ENCODE data around the gene RADX. TPM values are rescaled to one million over a fixed set of nuclear protein-coding genes. Genes with fewer than 3 reads are reported as not detected.

The RADX gene
- total RNA-seq, 1 donor from 2014 or later = not detected

- no peaks in the 10 kb centered on the region for H3K4me1 ChIP-seq
- peak overlapping the region; percentile 36 to 58 for H3K4me3 ChIP-seq
- no peaks in the 10 kb centered on the region for H3K9me3 ChIP-seq
- H3K27ac ChIP-seq = no peak overlapping the region
- no peak for TF ChIP-seq CTCF (IDR thresholded peaks at IDR 0.05)
- H3K27me3 ChIP-seq = peaks cover 6% of the 10 kb centered on the region
- no peaks in the 10 kb centered on the region for H3K36me3 ChIP-seq
- intact Hi-C loops (cut with DNase I) = no loop called here
- no peak for DNase-seq (ENCODE audit: low spot score in 2 of 2)
Measured at GRCh38 chrX:106725931-106726330, 114.2 kb downstream of the RADX start.

GRCh38 chrX:106726485-106727437 lies 115.0 kb downstream of the RADX start, which contains the start of gene RNF128:
Gene RNF128, plus strand, starts transcription at chrX:106726701. Its CDS starts 213 bp downstream, at chrX:106726914.
- intact Hi-C loops (cut with DNase I) = no loop called here
- Histone ChIP-seq H3K36me3 (no peaks in the 10 kb centered on the region), H3K27ac (no peak within 1 kb of the TSS), H3K4me3 (peak within 1 kb of the TSS; percentile 36 to 58), H3K27me3 (peaks cover 6% of the 10 kb centered on the region), H3K4me1 (no peaks in the 10 kb centered on the region), H3K9me3 (no peaks in the 10 kb centered on the region)
- DNase-seq (ENCODE audit: low spot score in 2 of 2) = no peak
- TF ChIP-seq CTCF (IDR thresholded peaks at IDR 0.05) = no peak

- Histone ChIP-seq H3K27ac (no peak overlapping the region), H3K4me3 (no peak overlapping the region), H3K36me3 (no peaks in the 10 kb centered on the region), H3K4me1 (no peaks in the 10 kb centered on the region), H3K9me3 (no peaks in the 10 kb centered on the region), H3K27me3 (peaks cover 6% of the 10 kb centered on the region)
- no peak for DNase-seq (ENCODE audit: low spot score in 2 of 2)
- TF ChIP-seq CTCF (IDR thresholded peaks at IDR 0.05) = no peak
- intact Hi-C loops (cut with DNase I) = no loop called here
Measured at GRCh38 chrX:106728337-106728736, 116.6 kb downstream of the RADX start.

Other genes with a start within 250 kb of the RADX start
- gene RNF128, start 114.7 kb downstream of the RADX start, total RNA-seq = 0.32 TPM
- 7.1 TPM for gene TBC1D8B, start 190.7 kb downstream of the RADX start, total RNA-seq